ENCODE results near the gene KHK.

KHK gene

DNA sequence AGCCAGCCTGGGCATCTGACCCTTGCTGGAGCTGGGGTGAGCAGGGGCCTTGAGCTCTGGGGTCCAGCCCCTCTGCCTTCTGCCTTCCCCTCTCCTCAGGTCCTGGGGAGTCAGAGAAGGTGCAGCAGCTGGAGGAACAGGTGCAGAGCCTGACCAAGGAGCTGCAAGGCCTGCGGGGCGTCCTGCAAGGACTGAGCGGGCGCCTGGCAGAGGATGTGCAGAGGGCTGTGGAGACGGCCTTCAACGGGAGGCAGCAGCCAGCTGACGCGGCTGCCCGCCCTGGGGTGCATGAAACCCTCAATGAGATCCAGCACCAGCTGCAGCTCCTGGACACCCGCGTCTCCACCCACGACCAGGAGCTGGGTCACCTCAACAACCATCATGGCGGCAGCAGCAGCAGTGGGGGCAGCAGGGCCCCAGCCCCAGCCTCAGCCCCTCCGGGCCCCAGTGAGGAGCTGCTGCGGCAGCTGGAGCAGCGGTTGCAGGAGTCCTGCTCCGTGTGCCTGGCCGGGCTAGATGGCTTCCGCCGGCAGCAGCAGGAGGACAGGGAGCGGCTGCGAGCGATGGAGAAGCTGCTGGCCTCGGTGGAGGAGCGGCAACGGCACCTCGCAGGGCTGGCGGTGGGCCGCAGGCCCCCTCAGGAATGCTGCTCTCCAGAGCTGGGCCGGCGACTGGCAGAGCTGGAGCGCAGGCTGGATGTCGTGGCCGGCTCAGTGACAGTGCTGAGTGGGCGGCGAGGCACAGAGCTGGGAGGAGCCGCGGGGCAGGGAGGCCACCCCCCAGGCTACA is 4.4 kb upstream of the KHK start:
- no peak for DNase-seq (ENCODE audit: low spot score)

DNA sequence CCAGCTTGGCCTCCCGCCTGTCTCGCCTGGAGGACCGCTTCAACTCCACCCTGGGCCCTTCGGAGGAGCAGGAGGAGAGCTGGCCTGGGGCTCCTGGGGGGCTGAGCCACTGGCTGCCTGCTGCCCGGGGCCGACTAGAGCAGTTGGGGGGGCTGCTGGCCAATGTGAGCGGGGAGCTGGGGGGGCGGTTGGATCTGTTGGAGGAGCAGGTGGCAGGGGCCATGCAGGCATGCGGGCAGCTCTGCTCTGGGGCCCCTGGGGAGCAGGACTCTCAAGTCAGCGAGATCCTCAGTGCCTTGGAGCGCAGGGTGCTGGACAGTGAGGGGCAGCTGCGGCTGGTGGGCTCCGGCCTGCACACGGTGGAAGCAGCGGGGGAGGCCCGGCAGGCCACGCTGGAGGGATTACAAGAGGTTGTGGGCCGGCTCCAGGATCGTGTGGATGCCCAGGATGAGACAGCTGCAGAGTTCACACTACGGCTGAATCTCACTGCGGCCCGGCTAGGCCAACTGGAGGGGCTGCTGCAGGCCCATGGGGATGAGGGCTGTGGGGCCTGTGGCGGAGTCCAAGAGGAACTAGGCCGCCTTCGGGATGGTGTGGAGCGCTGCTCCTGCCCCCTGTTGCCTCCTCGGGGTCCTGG is 3.7 kb upstream of the KHK start:
- DNase-seq (ENCODE audit: low spot score) = no peak

DNA sequence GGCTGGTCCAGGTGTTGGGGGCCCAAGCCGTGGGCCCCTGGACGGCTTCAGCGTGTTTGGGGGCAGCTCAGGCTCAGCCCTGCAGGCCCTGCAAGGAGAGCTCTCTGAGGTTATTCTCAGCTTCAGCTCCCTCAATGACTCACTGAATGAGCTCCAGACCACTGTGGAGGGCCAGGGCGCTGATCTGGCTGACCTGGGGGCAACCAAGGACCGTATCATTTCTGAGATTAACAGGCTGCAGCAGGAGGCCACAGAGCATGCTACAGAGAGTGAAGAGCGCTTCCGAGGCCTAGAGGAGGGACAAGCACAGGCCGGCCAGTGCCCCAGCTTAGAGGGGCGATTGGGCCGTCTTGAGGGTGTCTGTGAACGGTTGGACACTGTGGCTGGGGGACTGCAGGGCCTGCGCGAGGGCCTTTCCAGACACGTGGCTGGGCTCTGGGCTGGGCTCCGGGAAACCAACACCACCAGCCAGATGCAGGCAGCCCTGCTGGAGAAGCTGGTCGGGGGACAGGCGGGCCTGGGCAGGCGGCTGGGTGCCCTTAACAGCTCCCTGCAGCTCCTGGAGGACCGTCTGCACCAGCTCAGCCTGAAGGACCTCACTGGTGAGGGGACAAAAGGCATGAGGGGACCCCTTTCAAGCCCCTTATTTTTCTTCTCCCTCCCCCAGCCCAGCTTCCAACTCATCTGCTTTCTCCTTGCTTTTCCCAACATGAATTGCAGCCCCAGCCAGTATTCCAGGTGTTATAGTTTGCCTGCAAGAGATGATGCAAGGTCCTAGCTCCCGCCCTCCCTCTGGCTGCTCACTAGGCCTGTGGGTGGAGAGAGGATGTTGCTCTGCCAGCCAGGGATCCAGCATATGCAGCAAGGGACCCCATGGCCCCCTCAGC is 2.9 kb upstream of the KHK start:
- DNase-seq (ENCODE audit: low spot score) = no peak

DNA sequence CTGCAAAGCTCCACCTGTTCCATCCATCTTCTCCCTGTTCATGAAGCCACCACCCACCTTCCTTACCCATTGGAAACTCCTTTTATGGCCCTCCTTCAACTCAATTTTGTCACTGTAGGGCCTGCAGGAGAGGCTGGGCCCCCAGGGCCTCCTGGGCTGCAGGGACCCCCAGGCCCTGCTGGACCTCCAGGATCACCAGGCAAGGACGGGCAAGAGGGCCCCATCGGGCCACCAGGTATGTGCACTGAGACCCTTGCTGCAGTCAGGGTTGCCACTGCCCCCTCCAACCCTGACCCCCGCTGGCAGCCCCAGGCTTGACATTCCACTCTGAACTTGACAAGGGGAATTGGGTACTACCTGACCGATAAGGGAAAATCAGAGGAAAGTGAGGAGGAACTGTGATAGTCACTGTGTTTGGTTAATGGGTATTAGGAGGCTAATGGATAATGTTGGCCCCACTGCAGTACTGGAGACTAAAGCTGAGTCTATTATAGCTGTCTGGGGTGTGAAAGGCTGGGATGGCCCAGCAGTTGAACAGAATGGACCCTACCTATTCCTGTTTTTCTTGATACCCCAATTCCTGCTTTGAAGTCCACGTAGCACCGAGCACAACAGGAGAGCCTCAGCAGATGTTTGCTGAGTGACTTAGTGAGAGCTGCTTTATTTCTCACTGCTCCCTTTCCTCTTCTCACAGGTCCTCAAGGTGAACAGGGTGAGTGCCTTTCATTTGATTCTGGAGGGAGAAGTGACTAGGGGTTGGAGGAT is 2.1 kb upstream of the KHK start:
- no peak for DNase-seq (ENCODE audit: low spot score)

DNA sequence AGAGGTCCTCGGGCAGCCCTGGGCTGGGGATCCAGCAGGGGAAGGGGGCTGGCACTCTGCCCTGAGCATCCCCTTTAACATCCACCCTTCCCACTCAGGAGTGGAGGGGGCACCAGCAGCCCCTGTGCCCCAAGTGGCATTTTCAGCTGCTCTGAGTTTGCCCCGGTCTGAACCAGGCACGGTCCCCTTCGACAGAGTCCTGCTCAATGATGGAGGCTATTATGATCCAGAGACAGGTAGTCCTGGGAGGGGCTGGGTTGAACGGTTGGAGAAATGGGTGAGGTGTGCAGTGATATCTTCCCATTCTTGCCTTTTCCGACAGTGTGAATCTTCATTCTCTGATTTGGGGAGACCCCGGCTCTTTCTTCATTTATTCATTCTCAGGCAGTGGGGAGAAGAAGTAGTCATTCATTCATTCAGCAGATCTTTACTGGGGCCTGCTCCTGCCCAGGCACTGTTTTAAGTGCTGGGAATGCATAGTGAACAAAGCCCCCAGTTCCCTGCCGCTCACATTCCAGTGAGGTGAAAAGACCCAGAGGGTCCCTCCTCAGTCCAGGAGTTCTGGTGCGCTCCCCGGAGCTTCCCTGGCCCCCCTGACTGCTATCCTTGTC is 1.4 kb upstream of the KHK start:
- no peak for DNase-seq (ENCODE audit: low spot score)

DNA sequence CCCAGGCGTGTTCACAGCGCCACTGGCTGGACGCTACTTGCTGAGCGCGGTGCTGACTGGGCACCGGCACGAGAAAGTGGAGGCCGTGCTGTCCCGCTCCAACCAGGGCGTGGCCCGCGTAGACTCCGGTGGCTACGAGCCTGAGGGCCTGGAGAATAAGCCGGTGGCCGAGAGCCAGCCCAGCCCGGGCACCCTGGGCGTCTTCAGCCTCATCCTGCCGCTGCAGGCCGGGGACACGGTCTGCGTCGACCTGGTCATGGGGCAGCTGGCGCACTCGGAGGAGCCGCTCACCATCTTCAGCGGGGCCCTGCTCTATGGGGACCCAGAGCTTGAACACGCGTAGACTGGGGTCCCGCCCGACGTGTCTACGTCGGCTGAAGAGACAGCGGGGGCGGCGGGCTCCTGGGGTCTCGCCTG is 891 bp upstream of the KHK start:
- peak; percentile 60 for DNase-seq (ENCODE audit: low spot score)

DNA sequence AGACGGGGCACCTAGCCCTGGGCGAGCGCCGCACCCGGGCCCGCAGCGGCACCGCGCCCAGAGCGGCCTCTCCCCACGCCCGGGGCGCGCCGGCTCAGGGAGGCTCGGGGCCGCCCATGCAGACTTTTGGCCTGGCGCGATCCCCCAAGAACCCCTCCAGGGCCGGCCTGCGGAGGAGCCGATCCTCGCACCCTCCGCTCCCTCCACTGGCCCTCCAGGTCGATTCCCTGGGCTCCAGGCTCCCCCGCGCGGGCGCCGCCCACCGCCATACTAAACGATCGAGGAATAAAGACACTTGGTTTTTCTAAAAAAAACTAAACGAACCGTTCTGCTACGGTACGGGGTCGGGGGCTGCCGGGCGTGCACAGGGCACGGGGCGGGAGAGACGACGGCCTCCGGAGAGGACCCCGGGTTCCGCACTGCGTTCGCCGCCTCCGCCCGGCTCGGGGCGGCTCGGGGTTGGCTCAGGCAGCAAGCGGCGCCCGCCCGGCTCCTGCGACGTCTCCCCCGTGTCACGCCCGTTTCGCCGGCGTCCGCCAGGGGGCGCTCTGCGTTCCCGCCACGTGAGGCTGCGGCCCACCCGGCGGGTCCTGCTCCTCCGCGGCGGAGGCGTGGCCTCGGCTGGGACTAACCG is 365 bp upstream of the KHK start:
- DNase-seq (ENCODE audit: low spot score) = peak; percentile 97

DNA sequence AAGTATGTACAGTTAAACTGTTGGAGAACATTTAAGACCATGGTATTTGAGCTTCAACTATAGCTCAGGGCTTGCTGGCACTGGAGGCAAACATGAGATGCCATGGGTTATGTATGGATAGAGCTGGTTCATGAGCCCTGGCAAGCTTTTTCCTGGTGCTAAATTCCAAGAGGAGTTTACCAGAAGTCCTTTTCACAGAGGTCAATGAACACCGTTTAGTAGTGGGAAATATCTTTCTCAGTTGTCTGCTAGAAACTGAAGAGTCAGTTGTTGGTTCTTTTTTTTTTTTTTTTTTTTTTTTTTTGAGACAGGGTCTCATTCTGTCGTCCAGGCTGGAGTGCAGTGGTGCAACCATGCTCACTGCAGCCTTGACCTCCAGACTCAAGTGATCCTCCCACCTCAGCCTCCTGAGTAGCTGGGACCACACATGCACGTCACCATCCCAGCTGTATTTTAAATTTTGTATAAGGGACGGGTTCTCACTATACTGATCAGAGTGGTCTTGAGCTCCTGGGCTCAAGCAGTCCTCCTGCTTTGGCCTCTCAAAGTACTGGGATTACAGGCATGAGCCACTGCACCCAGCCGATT is 1.3 kb downstream of the KHK start:
- no peak for DNase-seq (ENCODE audit: low spot score)

DNA sequence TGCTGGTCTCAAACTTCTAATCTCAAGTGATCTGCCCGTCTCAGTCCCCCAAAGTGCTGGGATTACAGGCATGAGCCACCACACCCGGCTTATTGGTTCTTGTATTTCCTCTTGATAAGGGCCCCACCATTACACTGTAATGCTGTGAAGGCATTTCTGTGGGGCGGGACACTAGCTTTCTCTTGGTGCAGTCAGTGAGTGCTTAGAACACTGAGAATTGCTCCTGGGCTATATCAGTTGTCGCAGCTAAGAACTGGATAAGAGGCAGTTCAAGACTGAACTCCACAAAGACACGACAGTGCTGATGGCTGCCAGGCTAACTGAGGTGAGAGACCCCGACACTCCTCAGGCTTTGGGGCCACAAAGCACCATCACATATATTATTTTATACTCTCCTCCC is 2.1 kb downstream of the KHK start:
- no peak for DNase-seq (ENCODE audit: low spot score)

DNA sequence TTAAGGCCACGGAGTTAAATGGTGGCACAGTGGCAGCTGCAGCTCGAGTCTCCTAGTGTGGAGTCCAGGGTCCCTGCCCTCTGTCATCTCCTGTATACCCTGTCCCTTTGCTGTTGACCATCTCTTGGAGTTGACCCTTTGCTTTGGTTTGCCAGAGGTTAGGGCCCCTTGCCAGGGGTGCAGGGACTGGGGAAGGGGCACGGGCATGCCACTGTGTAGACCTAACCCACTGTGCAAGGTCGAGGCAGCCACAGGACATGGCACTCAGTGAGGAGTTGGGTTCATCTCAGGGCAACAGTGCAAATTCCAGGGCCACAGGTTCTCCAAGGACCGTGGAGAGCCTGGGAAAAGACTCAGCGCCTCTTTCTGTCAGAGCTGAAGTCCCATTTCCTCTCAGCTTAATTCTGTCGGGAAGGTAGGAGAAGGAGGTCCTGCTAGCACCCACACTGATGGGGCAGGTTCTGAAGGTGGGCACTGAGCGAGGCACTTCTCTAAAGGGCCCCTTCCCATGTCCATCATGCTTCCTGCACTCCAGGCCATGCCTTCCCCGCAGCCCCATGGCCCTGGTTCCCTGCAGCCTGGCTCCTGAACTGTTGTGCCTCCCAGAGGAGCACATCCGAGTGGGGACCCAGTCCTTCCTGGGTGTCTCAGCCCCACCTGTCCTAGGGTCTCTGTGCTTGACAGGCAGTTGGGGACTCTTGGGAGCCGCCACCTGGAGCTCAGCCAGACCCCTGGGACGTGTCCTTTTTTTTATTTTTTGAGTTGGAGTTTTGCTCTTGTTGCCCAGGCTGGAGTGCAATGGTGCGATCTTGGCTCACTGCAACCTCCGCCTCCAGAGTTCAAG is 2.8 kb downstream of the KHK start:
- DNase-seq (ENCODE audit: low spot score) = no peak

DNA sequence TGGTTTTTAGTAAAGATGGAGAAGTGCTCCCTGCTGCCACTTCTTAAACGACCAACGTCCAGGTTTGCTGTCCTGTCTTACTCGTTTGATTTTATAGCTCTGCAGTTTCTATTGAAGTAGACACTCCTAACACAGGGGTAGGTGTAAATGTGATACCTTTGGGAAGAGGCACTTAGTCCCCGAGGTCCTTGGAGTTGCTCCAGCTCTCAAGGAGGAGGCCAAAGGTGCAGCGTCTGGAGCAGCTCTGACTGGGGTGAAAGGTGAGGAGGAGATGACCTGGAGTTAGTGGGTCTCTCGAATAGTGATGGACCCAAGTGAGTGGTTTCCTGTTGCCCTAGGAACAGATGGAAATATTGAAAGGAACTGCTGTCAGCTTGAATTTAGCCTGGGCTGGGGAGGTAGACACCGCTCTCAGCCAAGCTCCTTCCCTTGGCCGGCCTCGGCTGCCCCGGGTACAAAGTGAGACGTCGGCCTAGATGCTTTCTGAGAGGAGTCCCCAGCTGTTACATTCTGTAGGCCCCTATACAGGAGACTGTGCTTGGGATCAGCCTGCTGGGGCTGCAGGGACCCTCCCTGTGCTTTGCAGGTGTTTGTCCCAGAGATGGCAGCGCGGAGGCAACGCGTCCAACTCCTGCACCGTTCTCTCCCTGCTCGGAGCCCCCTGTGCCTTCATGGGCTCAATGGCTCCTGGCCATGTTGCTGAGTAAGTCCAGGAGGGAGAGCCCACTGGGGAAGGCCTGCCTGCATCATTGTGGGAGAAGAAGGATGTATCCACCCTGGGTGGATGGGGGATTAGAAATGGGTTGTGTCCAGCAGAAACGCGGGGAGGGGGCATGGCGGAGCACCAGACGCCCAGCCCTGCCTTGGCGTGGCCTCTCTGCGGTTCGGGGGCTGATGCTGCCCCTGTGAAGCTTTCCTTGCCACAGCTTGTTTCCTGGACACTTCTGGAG is 5.4 kb downstream of the KHK start:
- no peak for DNase-seq (ENCODE audit: low spot score)

DNA sequence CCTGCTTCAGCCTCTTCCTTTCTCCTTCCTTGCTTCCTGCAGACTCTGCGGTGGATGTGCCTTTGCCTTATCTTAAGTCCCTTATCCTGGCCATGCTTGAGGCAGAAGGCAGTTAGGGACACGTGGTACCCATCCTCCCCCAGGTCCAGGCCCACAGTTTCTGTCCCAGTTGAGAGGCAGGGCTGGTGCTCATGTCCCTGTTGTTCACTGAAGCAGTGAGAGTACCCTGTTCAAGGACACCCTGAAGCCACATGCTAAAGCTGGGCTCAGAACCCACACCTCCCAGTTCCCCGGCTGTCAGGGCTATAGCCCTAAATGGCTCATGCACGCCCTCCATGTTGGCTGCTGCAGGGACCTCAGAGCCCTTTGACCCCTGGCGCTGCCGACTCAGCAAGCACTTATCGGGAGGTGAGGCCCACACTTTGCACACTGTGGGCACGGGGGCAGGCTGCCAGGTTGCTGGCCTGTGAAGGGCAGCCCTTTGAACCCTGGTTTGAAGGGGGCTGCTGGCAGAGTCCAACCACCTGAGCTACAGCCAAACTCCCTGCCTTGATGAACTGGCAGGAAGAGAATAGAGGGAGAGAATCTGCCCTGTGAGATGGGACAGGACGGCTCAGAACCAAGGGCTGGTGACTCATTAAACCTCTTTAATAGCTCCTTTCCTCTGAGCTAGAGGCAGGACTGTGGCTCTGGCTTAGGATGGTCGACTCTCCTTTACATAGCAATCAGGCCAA is 6.3 kb downstream of the KHK start:
- no peak for DNase-seq (ENCODE audit: low spot score)

DNA sequence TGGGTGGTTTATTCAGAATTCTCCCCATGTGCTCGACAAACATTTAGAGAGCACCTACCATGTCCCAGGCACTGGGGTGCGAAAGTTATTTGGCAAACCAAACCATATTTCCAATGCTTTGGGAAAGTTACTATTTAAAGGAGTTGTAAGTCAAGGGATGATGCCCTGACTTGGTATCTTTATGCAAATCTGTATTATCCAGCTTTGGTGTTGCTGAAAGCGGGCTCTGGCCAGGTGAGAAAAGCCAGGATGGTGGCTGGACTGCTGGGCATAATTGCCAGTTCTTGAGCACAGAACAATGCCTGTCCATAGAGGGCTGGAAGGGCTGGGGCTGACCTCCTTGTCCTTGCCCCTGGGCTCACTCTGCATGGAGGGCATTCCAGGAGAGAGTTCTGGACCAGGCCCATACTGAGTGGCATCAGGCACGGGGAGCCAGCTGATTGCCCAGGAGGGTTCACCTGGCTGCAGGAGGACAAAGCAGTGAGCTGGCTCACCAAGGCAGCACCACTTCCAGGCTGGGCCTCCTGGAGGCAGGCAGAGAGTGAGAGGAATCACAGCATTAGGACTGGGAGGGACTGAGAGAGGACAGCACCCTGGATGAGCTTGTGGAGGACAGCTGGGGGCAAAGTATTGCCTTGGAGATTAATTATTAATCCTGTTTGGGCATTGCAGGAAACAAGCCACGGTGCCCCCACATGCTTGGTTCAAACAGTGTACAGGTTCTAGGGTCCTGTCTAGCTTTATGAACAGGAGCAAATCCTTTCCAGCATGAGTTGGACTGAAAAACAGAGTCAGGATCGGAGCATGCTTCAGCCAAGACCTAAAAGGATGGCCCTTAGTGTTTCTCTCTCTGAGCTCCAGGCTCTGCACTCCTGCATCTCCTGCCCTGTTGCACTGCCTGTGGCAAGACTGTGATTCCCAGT is 7.1 kb downstream of the KHK start:
- no peak for DNase-seq (ENCODE audit: low spot score)

DNA sequence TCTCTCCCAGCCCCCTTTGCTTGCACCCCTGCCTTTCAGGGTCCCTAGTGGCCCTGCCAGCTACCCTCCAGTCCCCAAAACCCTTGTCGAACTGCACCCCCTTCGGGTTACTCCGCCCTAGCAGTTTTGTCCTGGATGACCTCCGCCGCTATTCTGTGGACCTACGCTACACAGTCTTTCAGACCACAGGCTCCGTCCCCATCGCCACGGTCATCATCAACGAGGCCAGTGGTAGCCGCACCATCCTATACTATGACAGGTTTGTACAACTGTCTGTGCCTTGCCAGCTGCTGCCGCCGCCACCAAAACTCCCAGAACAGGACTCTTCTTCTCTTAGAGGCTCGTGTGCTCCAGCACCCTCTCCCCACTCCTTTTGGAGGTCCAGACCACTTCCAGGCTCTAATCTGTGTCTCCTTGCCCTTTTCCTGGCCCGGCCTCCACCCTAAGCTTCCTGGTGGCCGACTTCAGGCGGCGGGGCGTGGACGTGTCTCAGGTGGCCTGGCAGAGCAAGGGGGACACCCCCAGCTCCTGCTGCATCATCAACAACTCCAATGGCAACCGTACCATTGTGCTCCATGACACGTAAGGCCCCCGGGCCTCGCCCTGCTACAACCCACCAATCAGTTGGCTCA is 7.9 kb downstream of the KHK start:
- DNase-seq (ENCODE audit: low spot score) = no peak

DNA sequence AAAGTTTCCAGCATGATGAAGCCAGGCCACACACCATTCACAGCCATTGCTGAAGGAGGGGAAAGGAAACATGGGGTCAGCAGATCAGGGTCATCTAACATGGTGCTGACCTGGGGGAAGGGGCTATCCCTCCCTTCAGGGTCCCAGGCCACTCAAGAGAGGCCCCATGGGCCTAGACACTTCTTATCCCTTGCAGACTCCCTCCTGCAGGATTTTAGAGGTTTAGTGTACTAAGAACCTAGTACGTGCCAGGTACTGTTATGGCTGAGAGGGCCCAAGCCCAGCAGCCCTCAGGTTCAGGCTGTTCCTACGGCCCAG is 8.8 kb downstream of the KHK start:
- DNase-seq (ENCODE audit: low spot score) = no peak
